ENCODE results near the gene CHRM2. TPM values are rescaled to one million over a fixed set of nuclear protein-coding genes. Genes with fewer than 3 reads are reported as not detected.

Gene CHRM2
- polyA plus RNA-seq, 1 donor (not counting 4 experiments of a cell fraction or from before 2014, with no cell fraction given), result not detected

DNA sequence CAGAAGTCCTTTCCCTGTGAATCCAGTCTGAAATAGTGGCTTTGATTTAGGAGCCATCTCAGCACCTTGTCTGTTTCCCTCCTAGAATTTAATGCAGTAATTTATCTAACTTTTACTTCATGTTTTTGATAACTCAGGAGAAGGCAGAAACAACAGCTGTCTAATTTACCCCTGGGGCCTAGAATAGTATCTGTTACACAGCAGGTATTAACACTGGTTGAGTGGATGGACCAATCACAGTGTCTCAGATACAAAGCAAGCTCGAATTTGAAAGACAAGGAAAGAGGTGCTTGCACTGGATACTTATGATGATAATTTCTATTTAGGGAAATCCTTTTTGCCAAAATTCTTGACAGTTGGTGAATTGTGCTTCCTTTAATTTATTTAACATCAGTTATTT is 23.4 kb downstream of the CHRM2 start:
- H3K4me3 ChIP-seq (ENCODE audit: control insufficient read depth in 2 of 3, extremely low read depth in 1 of 3, insufficient read depth in 2 of 3, low read depth in 1 of 3, low read length in 3 of 3), result no peak overlapping the region
- H3K79me2 ChIP-seq (ENCODE audit: control insufficient read depth, insufficient read depth, low read length), result no peaks in the 10 kb centered on the region
- no peak for FAIRE-seq
- no peaks in the 10 kb centered on the region for H3K27me3 ChIP-seq (ENCODE audit: control insufficient read depth, extremely low read depth, insufficient read depth, low read length)
- no peak overlapping the region for H3K9ac ChIP-seq (ENCODE audit: control insufficient read depth, extremely low read depth, insufficient read depth, low read length)
- dilution Hi-C loops (cut with MboI; ENCODE audit: extremely low pct_ligation_motif_present, low sequenced_read_pairs), result no loop called here
- TF ChIP-seq EZH2 (IDR thresholded peaks at IDR 0.05; ENCODE audit: low read length) (no peak), CTCF (optimal IDR thresholded peaks at IDR 0.05 in 1 of 3, IDR thresholded peaks at IDR 0.05 in 1 of 3, conservative IDR thresholded peaks at IDR 0.05 in 1 of 3; ENCODE audit: extremely low read depth in 1 of 3, insufficient read depth in 2 of 3, low read length in 3 of 3) (no peak)
- H2AFZ ChIP-seq (ENCODE audit: control insufficient read depth, low read length), result no peak overlapping the region
- no peak for DNase-seq (ENCODE audit: low read depth, low spot score)
- H3K36me3 ChIP-seq (ENCODE audit: control insufficient read depth in 2 of 2, extremely low read depth in 1 of 2, insufficient read depth in 2 of 2, low read length in 2 of 2), result no peaks in the 10 kb centered on the region
- no peaks in the 10 kb centered on the region for H4K20me1 ChIP-seq (ENCODE audit: control insufficient read depth, extremely low read depth, insufficient read depth, low read length)
- H3K4me2 ChIP-seq (ENCODE audit: control insufficient read depth, extremely low read depth, insufficient read depth, low read depth, low read length), result no peak overlapping the region
- H3K4me1 ChIP-seq (ENCODE audit: control insufficient read depth, extremely low read depth, insufficient read depth, low read length), result no peaks in the 10 kb centered on the region
- H3K9me1 ChIP-seq (ENCODE audit: control insufficient read depth, extremely low read depth, insufficient read depth, low read length), result no peaks in the 10 kb centered on the region
- H3K9me3 ChIP-seq (ENCODE audit: control insufficient read depth, low read depth, low read length), result no peaks in the 10 kb centered on the region
- H3K27ac ChIP-seq (ENCODE audit: control insufficient read depth, insufficient read depth, low read length), result no peak overlapping the region

DNA sequence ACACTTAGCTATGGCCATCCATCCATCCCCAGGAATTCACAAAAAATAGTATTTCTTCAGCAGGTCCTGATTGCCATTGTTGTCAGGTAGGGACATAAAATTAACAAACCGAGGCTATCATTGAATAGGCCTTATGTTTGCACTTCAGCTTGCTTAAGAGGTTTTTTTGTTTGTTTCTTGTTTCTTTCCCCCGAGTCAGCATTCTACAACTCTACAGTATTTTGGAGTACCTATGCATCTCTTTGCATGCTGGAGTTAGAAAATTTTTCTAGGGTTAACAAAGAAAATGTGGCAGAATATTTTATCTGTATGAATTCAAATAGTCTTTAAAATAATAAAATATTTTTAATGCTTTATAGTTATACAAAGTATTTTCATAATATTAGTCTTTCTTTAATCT is 26.3 kb downstream of the CHRM2 start:
- Histone ChIP-seq H3K4me1 (ENCODE audit: control insufficient read depth, extremely low read depth, insufficient read depth, low read length) (no peaks in the 10 kb centered on the region), H3K9me3 (ENCODE audit: control insufficient read depth, low read depth, low read length) (no peaks in the 10 kb centered on the region), H3K79me2 (ENCODE audit: control insufficient read depth, insufficient read depth, low read length) (no peaks in the 10 kb centered on the region), H2AFZ (ENCODE audit: control insufficient read depth, low read length) (no peak overlapping the region), H3K4me2 (ENCODE audit: control insufficient read depth, extremely low read depth, insufficient read depth, low read depth, low read length) (no peak overlapping the region), H3K9me1 (ENCODE audit: control insufficient read depth, extremely low read depth, insufficient read depth, low read length) (no peaks in the 10 kb centered on the region), H4K20me1 (ENCODE audit: control insufficient read depth, extremely low read depth, insufficient read depth, low read length) (no peaks in the 10 kb centered on the region), H3K27ac (ENCODE audit: control insufficient read depth, insufficient read depth, low read length) (no peak overlapping the region), H3K36me3 (ENCODE audit: control insufficient read depth in 2 of 2, extremely low read depth in 1 of 2, insufficient read depth in 2 of 2, low read length in 2 of 2) (no peaks in the 10 kb centered on the region), H3K4me3 (ENCODE audit: control insufficient read depth in 2 of 3, extremely low read depth in 1 of 3, insufficient read depth in 2 of 3, low read depth in 1 of 3, low read length in 3 of 3) (no peak overlapping the region), H3K9ac (ENCODE audit: control insufficient read depth, extremely low read depth, insufficient read depth, low read length) (no peak overlapping the region), H3K27me3 (ENCODE audit: control insufficient read depth, extremely low read depth, insufficient read depth, low read length) (no peaks in the 10 kb centered on the region)
- DNase-seq (ENCODE audit: low read depth, low spot score) (no peak), FAIRE-seq (no peak)
- dilution Hi-C loops (cut with MboI; ENCODE audit: extremely low pct_ligation_motif_present, low sequenced_read_pairs), result no loop called here
- no peak for TF ChIP-seq EZH2 (IDR thresholded peaks at IDR 0.05; ENCODE audit: low read length)
- no peak for TF ChIP-seq CTCF (optimal IDR thresholded peaks at IDR 0.05 in 1 of 3, IDR thresholded peaks at IDR 0.05 in 1 of 3, conservative IDR thresholded peaks at IDR 0.05 in 1 of 3; ENCODE audit: extremely low read depth in 1 of 3, insufficient read depth in 2 of 3, low read length in 3 of 3)
